Heart right ventricle (tissue), 16 donors: ENCODE measurements around the gene SDCCAG8. TPM values are rescaled to one million over a fixed set of nuclear protein-coding genes. Genes with fewer than 3 reads are reported as not detected.

ENCODE experiments used
- ATAC-seq, 8 donors: fragments of 200-7000 bp; cut with Tn5 transposase; one replicate each; pipeline ENCODE4 v1.9.1; 2020; ENCODE audit warnings: mild to moderate bottlenecking in 8 of 8, moderate library complexity in 8 of 8, moderate number of reproducible peaks in 1 of 8
- DNase-seq, 2 donors: peaks; one replicate each; pipeline ENCODE4 v3.0.0-alpha.2; 2020
- H3K27ac ChIP-seq, 10 donors: fragments of 200-600 bp; sonication (generic) in 2 of 10; one replicate each; pipeline versions ENCODE4 v1.5.0 to v1.8.0; 2020 to 2022; ENCODE audit warnings: mild to moderate bottlenecking in 3 of 10
- H3K27me3 ChIP-seq, 7 donors: fragments of 200-600 bp; one replicate each; pipeline ENCODE4 v1.8.0; 2021 to 2022; ENCODE audit warnings: mild to moderate bottlenecking in 2 of 7
- H3K36me3 ChIP-seq, 9 donors: fragments of 200-600 bp; sonication (generic) in 1 of 9; one replicate each; pipeline versions ENCODE4 v1.5.0 to v1.8.0; 2020 to 2022; ENCODE audit warnings: mild to moderate bottlenecking in 2 of 9
- H3K4me1 ChIP-seq, 9 donors: fragments of 200-600 bp; sonication (generic) in 1 of 9; one replicate each; pipeline versions ENCODE4 v1.5.0 to v1.8.0; 2020 to 2022; ENCODE audit warnings: mild to moderate bottlenecking in 4 of 9
- H3K4me3 ChIP-seq, 10 donors: fragments of 200-600 bp; sonication (generic) in 2 of 10; one replicate each; pipeline versions ENCODE4 v1.5.0 to v1.8.0; 2020 to 2022; ENCODE audit warnings: mild to moderate bottlenecking in 7 of 10, moderate library complexity in 2 of 10
- H3K9me3 ChIP-seq, 11 donors: fragments of 200-600 bp in 10 of 11; sonication (generic) in 2 of 11; one replicate each; pipeline versions ENCODE4 v1.5.0 to v1.8.0; 2013 to 2022; ENCODE audit warnings: mild to moderate bottlenecking in 2 of 11, control low read depth in 1 of 11, moderate library complexity in 1 of 11
- CTCF ChIP-seq, 9 donors: fragments of 200-600 bp; sonication (generic) in 2 of 9; IDR thresholded peaks; one replicate each; pipeline versions ENCODE4 v1.5.0 to v1.8.0; 2021 to 2022; ENCODE audit warnings: antibody characterized with exemption in 9 of 9, mild to moderate bottlenecking in 5 of 9, moderate library complexity in 1 of 9
- WGBS, 2 donors: extraction: QIAGEN DNeasy Blood & Tissue Kit; methylation state at CpG; one replicate each; pipeline ENCODE4 v1.1.7; 2013; ENCODE audit warnings: inconsistent platforms in 1 of 2; 5-methylcytosine and 5-hydroxymethylcytosine counted together
- intact Hi-C, 10 donors: fragments of 100-400 bp; cut with DNase I; formaldehyde crosslinking; loops; one replicate each; pipeline versions ENCODE4 v1.11.1 to v1.14.2; 2022
- polyA plus RNA-seq, 2 donors: library from polyadenylated mRNA; stranded (reverse); fragments of 200-250 nt; gene quantifications; one replicate each; pipeline ENCODE4 v1.2.3, GENCODE V29; 2013
- total RNA-seq, 10 donors: library from RNA; stranded (reverse); fragmentation: NEBNext Ultra II Directional in 3 of 10; extraction: Animal tissue kit (Norgen Biotek cat#: 25700) in 3 of 10; gene quantifications; one replicate each; pipeline versions ENCODE4 v1.2.1 to v1.2.4, GENCODE V29; 2021 to 2023
- donor health status: Arrhythmogenic right ventricular cardiomyopathy.
- donor health status: ischemic (EF 13 %, LVEDD 7.1; RV severe dilation, severe dysfunction).
- donor health status: healthy with polysubstance abuse.
- donor health status: DM: no; HTN: yes; CAD: no.
- donor health status: DM: no; HTN: no; CAD: no.
- donor health status: ischemic (EF 25% LVEDD 6.9; RV normal size, moderate dysfunction).
- donor health status: ischemic (EF 25% LVEDD 5.7; RV mildly dilated, moderate dysfunction).
- donor health status: healthy.
- donor health status: DM: yes; HTN: yes; CAD: no.
- donor health status: Ischemic cardiomyopathy.
- donor health status: ischemic (EF 35%, LVEDD 5.7; RV mildly dilated, moderate dysfunction).
- donor health status: nonischemic (EF 11% LVEDD 7.7; RV severe dilation, severe dysfunction).
- donor health status: DM: yes; HTN: yes; CAD: no.
- donor health status: PGD.
- donor health status: ischemic (EF 29% LVEDD 5.4; RV normal size, mild dysfunction).
- donor health status: nonischemic (EF 23%, LVEDD 6.1; RV moderate dilation, normal function).

Gene SDCCAG8
- total and polyA plus RNA-seq, 12 donors, result 7.7 to 37.1 (median 26.3) TPM

GRCh38 chr1:243413431-243414151 lies 157.8 kb downstream of the SDCCAG8 start:
- ATAC-seq (no peak), DNase-seq (no peak)
- no peak overlapping the region for H3K27ac ChIP-seq
- peaks cover 0 to 45% (median 9%) of the 10 kb centered on the region in 9 donors for H3K36me3 ChIP-seq
- 72 to 79% methylated on average over 8 of the region's 8 CpGs for WGBS, 2 donors
- H3K4me3 ChIP-seq, result no peak overlapping the region
- no peaks in the 10 kb centered on the region for H3K27me3 ChIP-seq
- H3K9me3 ChIP-seq, result no peaks in the 10 kb centered on the region
- intact Hi-C loops, result no loop called here
- H3K4me1 ChIP-seq, result no peaks in the 10 kb centered on the region
- no peak for TF ChIP-seq CTCF (IDR thresholded peaks at IDR 0.05)

DNA sequence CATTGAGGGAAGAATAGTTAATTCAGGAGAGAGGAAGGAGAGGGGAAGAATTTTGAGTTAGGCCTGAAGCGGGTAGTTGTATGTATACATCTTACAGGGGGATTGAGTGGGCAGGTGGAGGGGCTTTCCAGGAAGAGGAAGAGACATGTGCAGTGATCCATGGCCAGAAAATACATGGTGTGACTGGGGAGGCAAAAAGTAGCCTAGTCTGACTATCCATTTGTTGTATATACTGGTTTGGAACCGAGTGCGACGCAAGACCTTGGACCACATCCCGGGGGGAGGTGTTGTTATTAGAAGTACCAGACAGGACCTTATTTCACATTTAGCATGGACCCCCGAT lies 158.3 kb downstream of the SDCCAG8 start:
- no peak overlapping the region for H3K27ac ChIP-seq
- no peaks in the 10 kb centered on the region for H3K27me3 ChIP-seq
- intact Hi-C loops, result no loop called here
- WGBS, 2 donors, result 99% methylated on average over 6 of the region's 6 CpGs
- peaks cover 0 to 46% (median 9%) of the 10 kb centered on the region in 9 donors for H3K36me3 ChIP-seq
- DNase-seq, result no peak
- H3K4me1 ChIP-seq, result no peaks in the 10 kb centered on the region
- H3K4me3 ChIP-seq, result no peak overlapping the region
- TF ChIP-seq CTCF (IDR thresholded peaks at IDR 0.05), result no peak
- ATAC-seq, result no peak
- no peaks in the 10 kb centered on the region for H3K9me3 ChIP-seq

DNA sequence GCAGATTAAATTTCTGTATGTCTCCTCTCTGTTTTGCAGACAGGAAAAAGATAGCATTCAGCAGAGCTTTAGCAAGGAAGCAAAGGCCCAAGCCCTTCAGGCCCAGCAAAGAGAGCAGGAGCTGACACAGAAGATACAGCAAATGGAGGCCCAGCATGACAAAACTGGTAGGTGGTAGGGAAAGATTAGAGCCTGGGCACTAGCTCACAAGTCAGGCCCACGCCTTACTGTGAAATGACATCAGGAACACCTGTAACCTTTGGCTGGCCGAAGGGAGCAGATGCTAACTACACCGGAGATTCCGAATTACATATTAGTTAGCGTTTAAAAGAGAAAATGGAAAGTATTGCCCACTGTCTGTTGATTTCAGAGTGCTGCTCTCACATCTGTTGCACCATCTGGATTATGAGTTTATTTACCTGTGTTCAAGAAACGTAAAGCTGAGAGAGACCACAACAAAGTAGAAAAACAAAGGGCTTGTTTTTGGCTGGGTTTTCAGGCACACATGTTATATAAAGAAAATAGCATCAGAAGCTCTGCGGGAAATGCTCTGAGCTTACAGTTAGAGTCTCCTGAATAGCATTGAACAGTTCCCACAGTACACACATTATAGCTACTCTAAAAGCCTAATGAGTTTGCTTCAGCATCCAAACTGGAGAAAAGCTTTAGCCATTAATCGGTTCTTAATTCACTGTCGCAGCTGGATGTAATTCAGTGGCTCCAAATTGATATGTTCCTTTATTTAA lies 160.0 kb downstream of the SDCCAG8 start:
- intact Hi-C loops, result no loop called here
- TF ChIP-seq CTCF (IDR thresholded peaks at IDR 0.05), result no peak
- peaks cover 0 to 10% (median 0%) of the 10 kb centered on the region in 9 donors for H3K4me1 ChIP-seq
- no peaks in the 10 kb centered on the region for H3K9me3 ChIP-seq
- WGBS, 2 donors, result 89 to 92% methylated on average over 9 of the region's 9 CpGs
- peaks cover 0 to 49% (median 9%) of the 10 kb centered on the region in 9 donors for H3K36me3 ChIP-seq
- H3K27me3 ChIP-seq, result no peaks in the 10 kb centered on the region
- no peak overlapping the region for H3K27ac ChIP-seq
- ATAC-seq (no peak), DNase-seq (no peak)
- no peak overlapping the region for H3K4me3 ChIP-seq

DNA sequence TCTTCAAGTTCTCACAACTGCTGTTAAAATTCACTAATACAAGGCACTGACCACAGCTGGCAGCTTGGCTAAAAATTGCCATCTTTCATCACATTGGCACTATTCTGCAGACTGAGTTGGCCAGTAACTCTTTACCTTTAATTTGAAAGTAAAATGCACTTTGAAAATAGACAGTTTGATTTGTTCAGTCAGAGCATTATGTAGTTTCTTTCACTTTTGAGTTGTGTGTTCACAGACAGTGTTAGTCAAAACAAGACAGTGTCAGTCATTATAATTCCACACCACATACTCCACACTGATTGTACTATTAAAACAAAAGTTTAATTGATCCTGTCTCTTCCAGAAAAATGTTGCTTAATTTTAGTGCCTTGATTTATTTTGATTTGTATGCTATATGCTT lies 160.7 kb downstream of the SDCCAG8 start:
- Histone ChIP-seq H3K27ac (no peak overlapping the region), H3K4me1 (peaks cover 0 to 17% (median 0%) of the 10 kb centered on the region in 9 donors), H3K27me3 (no peaks in the 10 kb centered on the region), H3K36me3 (peaks cover 0 to 49% (median 9%) of the 10 kb centered on the region in 9 donors), H3K9me3 (no peaks in the 10 kb centered on the region), H3K4me3 (no peak overlapping the region)
- ATAC-seq (no peak), DNase-seq (no peak)
- intact Hi-C loops, result no loop called here
- no peak for TF ChIP-seq CTCF (IDR thresholded peaks at IDR 0.05)
